Right lobe of liver (tissue), 6 donors: ENCODE results near the gene SLC2A4RG. TPM values are rescaled to one million over a fixed set of nuclear protein-coding genes. Genes with fewer than 3 reads are reported as not detected.

Experiments used
- ATAC-seq, 4 donors: fragments of 200-7000 bp; cut with Tn5 transposase; one replicate each; pipeline ENCODE4 v1.9.1; 2020; ENCODE audit warnings: mild to moderate bottlenecking in 4 of 4, moderate library complexity in 4 of 4
- DNase-seq, 3 donors: peaks; one replicate each; pipeline ENCODE4 v3.0.0-alpha.2; 2020
- H3K27ac ChIP-seq, 3 donors: fragments of 200-600 bp; one replicate each; pipeline ENCODE4 v1.8.0; 2022
- H3K27me3 ChIP-seq, 2 donors: fragments of 200-600 bp; one replicate each; pipeline ENCODE4 v1.8.0; 2022
- H3K36me3 ChIP-seq, 4 donors: fragments of 200-600 bp; sonication (generic) in 1 of 4; one replicate each; pipeline versions ENCODE4 v1.5.1 to v1.8.0; 2017 to 2022; ENCODE audit warnings: control low read depth in 1 of 4
- H3K4me1 ChIP-seq, 4 donors: fragments of 200-600 bp; sonication (generic) in 1 of 4; one replicate each; pipeline versions ENCODE4 v1.5.1 to v1.8.0; 2017 to 2022; ENCODE audit warnings: control low read depth in 1 of 4
- H3K4me3 ChIP-seq, 3 donors: fragments of 200-600 bp; one replicate each; pipeline ENCODE4 v1.8.0; 2022
- H3K9me3 ChIP-seq, 4 donors: fragments of 200-600 bp; sonication (generic) in 1 of 4; one replicate each; pipeline versions ENCODE4 v1.5.1 to v1.8.0; 2017 to 2022; ENCODE audit warnings: control low read depth in 1 of 4
- POLR2A ChIP-seq: fragments of 450-650 bp; IDR thresholded peaks from one replicate; pipeline ENCODE4 v1.6.1; 2017; ENCODE audit warnings: antibody characterized with exemption, mild to moderate bottlenecking
- WGBS: methylation state at CpG from one replicate; pipeline ENCODE4 v1.1.6; 2018; ENCODE audit warnings: low coverage, low lambda C conversion rate; ENCODE audit not compliant: insufficient coverage; ENCODE audit errors: missing lambda C conversion rate; 5-methylcytosine and 5-hydroxymethylcytosine counted together
- intact Hi-C, 2 donors: fragments of 100-400 bp; cut with DNase I; formaldehyde crosslinking; loops; one replicate each; pipeline versions ENCODE4 v1.11.2 to v1.14.1; 2022
- total RNA-seq, 6 experiments: library from RNA; depleted of rRNA in 2 of 6; stranded (reverse); fragments of >200 nt in 2 of 6; fragmentation: NEBNext Ultra II Directional in 3 of 6; extraction: Animal tissue kit (Norgen Biotek cat#: 25700) in 3 of 6; gene quantifications; one replicate each; pipeline versions ENCODE4 v1.1.0 to v1.2.4, GENCODE V29; 2016 to 2023
- TF ChIP-seq, protein P1 (sequence below), 4 donors: fragments of 200-600 bp in 3 of 4; fragments of 450-650 bp in 1 of 4; IDR thresholded peaks; one replicate each; pipeline versions ENCODE4 v1.5.1 to v1.8.0; 2016 to 2022; ENCODE audit warnings: antibody characterized with exemption in 4 of 4, mild to moderate bottlenecking in 2 of 4
- donor health status: DM: no; HTN: yes; CAD: no.
- donor health status: DM: no; HTN: no; CAD: no.
- donor health status: DM: no; HTN: no; CAD: no.
- donor health status: DM: no; HTN: yes; CAD: no.
- donor health status: DM: no; HTN: yes; CAD: no.

Gene SLC2A4RG
- total RNA-seq, 6 experiments from 2014 or later: 36.0 to 180 (median 73.8) TPM

DNA sequence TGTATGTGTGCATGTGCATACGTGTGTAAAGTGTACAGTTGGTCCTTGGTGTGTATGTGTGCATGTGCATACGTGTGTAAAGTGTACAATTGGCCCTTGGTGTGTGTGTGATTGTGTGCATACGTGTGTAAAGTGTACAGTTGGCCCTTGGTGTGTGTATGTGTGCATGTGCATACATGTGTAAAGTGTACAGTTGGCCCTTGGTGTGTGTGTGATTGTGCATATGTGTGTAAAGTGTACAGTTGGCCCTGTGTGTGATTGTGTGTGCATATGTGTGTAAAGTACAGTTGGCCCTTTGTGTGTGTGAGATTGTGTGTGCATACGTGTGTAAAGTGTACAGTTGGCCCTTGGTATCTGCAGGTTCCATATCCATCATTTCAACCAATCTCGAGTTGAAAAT lies 8.2 kb upstream of the SLC2A4RG start:
- no peak for DNase-seq
- Histone ChIP-seq H3K4me1 (peaks cover 0 to 44% (median 14%) of the 10 kb centered on the region in 4 donors), H3K36me3 (peaks cover 0 to 3% (median 0%) of the 10 kb centered on the region in 4 donors), H3K27ac (no peak overlapping the region), H3K4me3 (no peak overlapping the region), H3K27me3 (no peaks in the 10 kb centered on the region), H3K9me3 (no peaks in the 10 kb centered on the region)
- intact Hi-C loops: no loop called here
- no peak for ATAC-seq
- WGBS: 62% methylated on average over 5 of the region's 5 CpGs
- TF ChIP-seq, protein P1, sequence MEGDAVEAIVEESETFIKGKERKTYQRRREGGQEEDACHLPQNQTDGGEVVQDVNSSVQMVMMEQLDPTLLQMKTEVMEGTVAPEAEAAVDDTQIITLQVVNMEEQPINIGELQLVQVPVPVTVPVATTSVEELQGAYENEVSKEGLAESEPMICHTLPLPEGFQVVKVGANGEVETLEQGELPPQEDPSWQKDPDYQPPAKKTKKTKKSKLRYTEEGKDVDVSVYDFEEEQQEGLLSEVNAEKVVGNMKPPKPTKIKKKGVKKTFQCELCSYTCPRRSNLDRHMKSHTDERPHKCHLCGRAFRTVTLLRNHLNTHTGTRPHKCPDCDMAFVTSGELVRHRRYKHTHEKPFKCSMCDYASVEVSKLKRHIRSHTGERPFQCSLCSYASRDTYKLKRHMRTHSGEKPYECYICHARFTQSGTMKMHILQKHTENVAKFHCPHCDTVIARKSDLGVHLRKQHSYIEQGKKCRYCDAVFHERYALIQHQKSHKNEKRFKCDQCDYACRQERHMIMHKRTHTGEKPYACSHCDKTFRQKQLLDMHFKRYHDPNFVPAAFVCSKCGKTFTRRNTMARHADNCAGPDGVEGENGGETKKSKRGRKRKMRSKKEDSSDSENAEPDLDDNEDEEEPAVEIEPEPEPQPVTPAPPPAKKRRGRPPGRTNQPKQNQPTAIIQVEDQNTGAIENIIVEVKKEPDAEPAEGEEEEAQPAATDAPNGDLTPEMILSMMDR (IDR thresholded peaks at IDR 0.05): no peak
- TF ChIP-seq POLR2A: no peak

DNA sequence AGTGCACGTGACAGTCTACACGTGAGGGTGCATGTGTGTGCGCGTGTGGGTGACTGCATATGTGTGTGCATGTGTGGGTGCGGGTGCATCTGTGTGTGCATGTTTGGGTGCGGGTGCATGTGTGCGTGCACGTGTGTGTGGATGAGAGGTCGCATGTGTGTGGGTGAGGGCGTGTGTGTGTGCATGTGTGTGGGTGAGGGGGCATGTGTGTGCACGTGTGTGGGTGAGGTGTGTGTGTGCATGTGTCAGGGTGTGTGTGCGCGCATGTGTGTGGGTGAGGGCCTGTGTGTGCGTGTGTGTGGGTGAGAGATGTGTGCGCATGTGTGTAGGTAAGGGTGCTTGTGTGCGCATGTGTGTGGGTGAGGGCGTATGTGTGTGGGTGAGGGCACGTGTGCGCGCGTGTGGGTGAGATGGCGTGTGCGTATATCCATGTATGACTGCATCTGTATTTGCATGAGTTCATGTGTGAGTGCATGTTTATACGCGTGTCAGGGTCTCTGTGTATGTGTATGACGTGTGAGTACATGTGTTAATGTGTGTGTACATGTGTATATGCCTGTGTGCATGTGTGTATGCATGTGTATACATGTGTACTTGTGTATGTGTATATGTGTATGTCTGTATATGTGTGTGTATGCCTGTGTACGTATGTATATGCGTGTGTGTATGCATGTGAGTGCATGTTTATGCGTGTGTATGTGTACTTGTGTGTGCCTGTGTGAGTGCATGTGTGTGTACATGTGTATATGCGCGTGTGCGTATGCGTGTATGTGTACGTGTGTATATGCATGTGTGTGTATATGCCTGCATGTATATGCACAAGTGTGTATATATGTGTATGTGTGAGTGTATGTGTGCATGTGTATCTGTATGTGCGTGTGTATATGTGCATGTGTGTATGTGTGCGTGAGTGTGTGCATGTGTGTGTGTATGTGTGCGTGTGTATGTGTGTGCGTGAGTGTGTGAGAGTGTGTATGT lies 7.2 kb upstream of the SLC2A4RG start:
- peaks cover 0 to 34% (median 14%) of the 10 kb centered on the region in 4 donors for H3K4me1 ChIP-seq
- peak in 1 of 3 donors; percentile 25 for DNase-seq
- TF ChIP-seq POLR2A: no peak
- TF ChIP-seq, protein P1 (IDR thresholded peaks at IDR 0.05): no peak
- H3K9me3 ChIP-seq: no peaks in the 10 kb centered on the region
- no peaks in the 10 kb centered on the region for H3K27me3 ChIP-seq
- intact Hi-C loops: no loop called here
- peaks cover 0 to 3% (median 0%) of the 10 kb centered on the region in 4 donors for H3K36me3 ChIP-seq
- WGBS: 82% methylated on average over 33 of the region's 38 CpGs
- ATAC-seq: no peak
- H3K4me3 ChIP-seq: no peak overlapping the region
- H3K27ac ChIP-seq: no peak overlapping the region

DNA sequence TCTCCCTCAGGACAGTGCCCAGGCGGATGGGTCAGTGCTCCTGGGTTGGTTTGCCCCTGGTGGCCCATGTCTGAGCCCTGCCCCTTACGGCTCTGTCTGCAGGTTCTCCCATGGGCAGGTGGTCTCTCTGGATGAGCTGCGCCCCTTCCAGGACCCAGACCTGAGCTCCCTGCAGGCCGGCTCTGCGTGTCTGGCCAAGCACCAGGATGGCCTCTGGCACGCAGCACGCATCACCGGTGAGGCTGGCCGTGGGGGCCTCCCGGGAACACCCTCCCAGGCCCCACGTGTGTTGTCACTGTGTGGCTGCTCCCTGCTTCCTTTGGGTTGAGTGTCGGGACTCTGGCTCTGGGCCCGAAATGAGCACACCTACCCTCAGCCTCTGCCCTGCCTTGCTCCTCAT lies 6.5 kb upstream of the SLC2A4RG start:
- DNase-seq: peak in 1 of 3 donors; percentile 21
- no peak for ATAC-seq
- no peaks in the 10 kb centered on the region for H3K27me3 ChIP-seq
- TF ChIP-seq, protein P1 (IDR thresholded peaks at IDR 0.05): no peak
- no peak for TF ChIP-seq POLR2A
- H3K27ac ChIP-seq: no peak overlapping the region
- peaks cover 0 to 3% (median 0%) of the 10 kb centered on the region in 4 donors for H3K36me3 ChIP-seq
- H3K4me3 ChIP-seq: no peak overlapping the region
- H3K9me3 ChIP-seq: no peaks in the 10 kb centered on the region
- no CpG with 5 or more reads among the region's 13 CpGs for WGBS
- intact Hi-C loops: no loop called here
- H3K4me1 ChIP-seq: peaks cover 0 to 27% (median 11%) of the 10 kb centered on the region in 4 donors

DNA sequence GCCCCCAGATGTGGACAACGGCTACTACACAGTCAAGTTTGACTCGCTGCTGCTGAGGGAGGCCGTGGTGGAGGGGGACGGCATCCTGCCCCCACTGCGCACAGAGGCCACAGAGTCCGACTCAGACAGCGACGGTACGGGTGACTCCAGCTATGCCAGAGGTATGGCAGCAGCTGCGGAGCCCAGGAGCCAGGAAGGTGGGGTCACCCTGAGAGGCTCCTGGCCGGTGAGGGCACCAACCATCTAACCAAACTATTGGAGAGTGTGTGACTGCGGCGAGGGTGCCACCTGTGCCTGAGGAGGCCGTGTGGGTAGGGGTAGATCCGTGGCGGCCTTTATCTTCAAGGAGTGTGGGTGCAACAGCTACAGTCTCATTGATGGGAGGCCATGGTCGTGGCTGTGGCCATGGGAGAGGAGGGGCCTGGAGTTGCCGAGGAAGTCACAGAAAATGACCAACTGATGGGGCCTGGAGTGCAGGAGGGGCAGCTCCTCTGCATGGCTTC lies 5.9 kb upstream of the SLC2A4RG start:
- no peak overlapping the region for H3K4me3 ChIP-seq
- H3K27me3 ChIP-seq: no peaks in the 10 kb centered on the region
- ATAC-seq (no peak), DNase-seq (peak in 1 of 3 donors; percentile 21)
- peak overlapping the region in 2 of 3 donors; percentile 32 to 91 for H3K27ac ChIP-seq
- peaks cover 0 to 22% (median 8%) of the 10 kb centered on the region in 4 donors for H3K4me1 ChIP-seq
- WGBS: 80% methylated on average over 2 of the region's 18 CpGs
- H3K36me3 ChIP-seq: peaks cover 0 to 3% (median 0%) of the 10 kb centered on the region in 4 donors
- TF ChIP-seq POLR2A: no peak
- TF ChIP-seq, protein P1 (IDR thresholded peaks at IDR 0.05): no peak
- intact Hi-C loops: no loop called here
- no peaks in the 10 kb centered on the region for H3K9me3 ChIP-seq
